Sigmoid colon (tissue), 7 donors: ENCODE results near the gene KRTAP7-1. TPM values are rescaled to one million over a fixed set of nuclear protein-coding genes. Genes with fewer than 3 reads are reported as not detected.

Source experiments
- DNase-seq: peaks from one replicate; pipeline ENCODE4 v3.0.0-alpha.2; 2019
- H3K27ac ChIP-seq, 4 donors: fragments of 200-600 bp; sonication (generic); one replicate each; pipeline ENCODE4 v1.5.1; 2016 to 2019; ENCODE audit warnings: mild to moderate bottlenecking in 1 of 4
- H3K27me3 ChIP-seq, 3 donors: fragments of 200-600 bp; sonication (generic); one replicate each; pipeline ENCODE4 v1.5.1; 2019; ENCODE audit warnings: mild to moderate bottlenecking in 1 of 3
- H3K36me3 ChIP-seq, 4 donors: fragments of 200-600 bp; sonication (generic); one replicate each; pipeline ENCODE4 v1.5.1; 2016 to 2019
- H3K4me1 ChIP-seq, 4 donors: fragments of 200-600 bp; sonication (generic); one replicate each; pipeline ENCODE4 v1.5.1; 2017 to 2019
- H3K4me3 ChIP-seq, 4 donors: fragments of 200-600 bp; sonication (generic); one replicate each; pipeline ENCODE4 v1.5.1; 2017 to 2019; ENCODE audit warnings: mild to moderate bottlenecking in 2 of 4, moderate library complexity in 1 of 4
- H3K9me3 ChIP-seq, 4 donors: fragments of 200-600 bp in 3 of 4; sonication (generic) in 3 of 4; one replicate each; pipeline versions ENCODE4 v1.5.1 to v1.6.1; 2013 to 2019
- CTCF ChIP-seq, 4 experiments: fragments of 450-650 bp in 3 of 4; fragments of 200-600 bp in 1 of 4; IDR thresholded peaks; one replicate each; pipeline ENCODE4 v1.5.1; 2016 to 2019; ENCODE audit warnings: antibody characterized with exemption in 4 of 4, mild to moderate bottlenecking in 3 of 4, moderate library complexity in 2 of 4
- EP300 ChIP-seq, 4 donors: sonication (generic); formaldehyde crosslinking; IDR thresholded peaks; one replicate each; pipeline ENCODE4 v1.6.1; 2017; ENCODE audit warnings: antibody characterized with exemption in 4 of 4
- POLR2A ChIP-seq, 2 donors: fragments of 450-650 bp; IDR thresholded peaks; one replicate each; pipeline ENCODE4 v1.6.1; 2016; ENCODE audit warnings: antibody characterized with exemption in 2 of 2, mild to moderate bottlenecking in 2 of 2, moderate library complexity in 2 of 2
- POLR2AphosphoS5 ChIP-seq, 4 donors: sonication (generic); formaldehyde crosslinking; IDR thresholded peaks; one replicate each; pipeline ENCODE4 v1.6.1; 2017; ENCODE audit warnings: antibody characterized with exemption in 4 of 4
- WGBS, 2 donors: extraction: QIAGEN DNeasy Blood & Tissue Kit; methylation state at CpG; one replicate each; pipeline ENCODE4 v1.1.7; 2013; 5-methylcytosine and 5-hydroxymethylcytosine counted together
- intact Hi-C: fragments of 100-400 bp; cut with DNase I; formaldehyde crosslinking; loops from one replicate; pipeline ENCODE4 v1.15.1; 2023
- polyA plus RNA-seq, 3 donors: library from polyadenylated mRNA; stranded (reverse); fragments of 200-250 nt; gene quantifications; one replicate each; pipeline ENCODE4 v1.2.3, GENCODE V29; 2013
- small RNA-seq, 3 donors: library from RNA; depleted of rRNA; stranded (forward); fragments of <200 nt; gene quantifications; one replicate each; pipeline ENCODE3, GENCODE V24; 2016
- total RNA-seq, 4 donors: library from RNA; depleted of rRNA; stranded (reverse); fragments of >200 nt; gene quantifications; one replicate each; pipeline ENCODE4 v1.1.0, GENCODE V29; 2016
- donor health status: healthy with polysubstance abuse.
- donor health status: Bipolar disorder and iron deficiency.
- donor health status: healthy.

Gene KRTAP7-1
- total and polyA plus RNA-seq, 7 donors: not detected

DNA sequence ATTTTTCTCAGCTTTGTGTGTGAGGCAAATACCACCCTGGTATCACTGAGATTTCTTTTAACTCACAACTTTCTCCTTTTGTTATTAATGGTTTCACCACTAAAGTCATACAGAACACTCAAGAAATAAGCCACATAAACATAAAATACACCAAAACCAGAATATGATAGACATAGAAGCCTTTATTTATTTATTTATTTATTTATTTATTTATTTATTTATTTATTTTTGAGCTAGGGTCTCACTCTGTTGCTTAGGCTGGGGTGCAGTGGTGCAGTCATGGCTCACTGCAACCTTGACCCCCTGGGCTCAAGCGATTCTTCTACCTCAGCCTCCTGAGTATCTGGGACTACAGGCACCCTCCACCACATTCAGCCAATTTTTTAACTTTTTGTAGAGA lies 29.0 kb downstream of the KRTAP7-1 start:
- TF ChIP-seq CTCF (IDR thresholded peaks at IDR 0.05) (no peak), POLR2AphosphoS5 (IDR thresholded peaks at IDR 0.05) (no peak), EP300 (IDR thresholded peaks at IDR 0.05) (no peak), POLR2A (IDR thresholded peaks at IDR 0.05) (no peak)
- no peaks in the 10 kb centered on the region for H3K36me3 ChIP-seq
- DNase-seq: no peak
- intact Hi-C loops: no loop called here
- WGBS, 2 donors: 81 to 90% methylated on average over 1 of the region's 1 CpG
- no peak overlapping the region for H3K27ac ChIP-seq
- no peaks in the 10 kb centered on the region for H3K27me3 ChIP-seq
- H3K9me3 ChIP-seq: no peaks in the 10 kb centered on the region
- H3K4me3 ChIP-seq: no peak overlapping the region
- H3K4me1 ChIP-seq: no peaks in the 10 kb centered on the region

DNA sequence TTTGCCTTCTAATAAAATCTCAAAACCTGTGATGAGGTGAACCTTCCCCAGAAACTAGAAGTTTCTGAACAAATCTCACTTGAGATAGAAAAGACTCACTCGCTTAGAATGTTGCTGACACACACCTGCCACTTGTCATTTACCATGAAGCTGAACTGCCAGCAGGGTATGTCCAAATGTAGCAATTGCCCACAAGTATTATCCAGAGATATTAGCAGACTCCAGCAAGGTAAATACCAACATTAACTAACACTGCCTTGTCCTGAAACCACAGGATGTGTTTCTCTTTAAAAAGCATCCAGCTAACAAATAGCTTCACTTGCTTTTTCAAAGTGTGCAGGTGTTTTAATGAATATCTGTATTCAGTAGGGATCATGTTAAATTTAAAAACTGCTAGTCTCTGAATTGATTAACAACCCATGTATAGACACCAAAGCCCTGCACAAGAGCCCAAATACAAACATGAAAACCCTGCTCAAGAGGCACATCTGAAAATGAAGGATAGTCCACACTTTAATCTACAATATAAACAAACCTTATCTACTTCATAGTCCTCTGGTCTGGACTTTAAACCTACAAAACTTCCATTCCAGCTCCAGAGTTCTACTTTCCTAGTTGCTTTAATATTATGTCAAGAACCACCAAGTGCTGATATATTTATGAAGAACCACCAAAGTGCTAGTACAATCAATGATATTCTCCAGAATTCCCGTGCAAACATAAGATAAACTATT lies 35.8 kb downstream of the KRTAP7-1 start:
- WGBS, 2 donors: 45 to 53% methylated on average over 2 of the region's 2 CpGs
- intact Hi-C loops: no loop called here
- H3K4me3 ChIP-seq: no peak overlapping the region
- H3K27ac ChIP-seq: no peak overlapping the region
- DNase-seq: no peak
- TF ChIP-seq EP300 (IDR thresholded peaks at IDR 0.05): no peak
- no peak for TF ChIP-seq POLR2A (IDR thresholded peaks at IDR 0.05)
- no peak for TF ChIP-seq POLR2AphosphoS5 (IDR thresholded peaks at IDR 0.05)
- no peak for TF ChIP-seq CTCF (IDR thresholded peaks at IDR 0.05)
- H3K9me3 ChIP-seq: no peaks in the 10 kb centered on the region
- H3K27me3 ChIP-seq: no peaks in the 10 kb centered on the region
- no peaks in the 10 kb centered on the region for H3K36me3 ChIP-seq
- no peaks in the 10 kb centered on the region for H3K4me1 ChIP-seq

- Histone ChIP-seq H3K9me3 (no peaks in the 10 kb centered on the region), H3K4me1 (no peaks in the 10 kb centered on the region), H3K4me3 (no peak overlapping the region), H3K36me3 (no peaks in the 10 kb centered on the region), H3K27me3 (no peaks in the 10 kb centered on the region), H3K27ac (no peak overlapping the region)
- intact Hi-C loops: no loop called here
- 81 to 89% methylated on average over 1 of the region's 1 CpG for WGBS, 2 donors
- no peak for TF ChIP-seq POLR2AphosphoS5 (IDR thresholded peaks at IDR 0.05)
- TF ChIP-seq CTCF (IDR thresholded peaks at IDR 0.05): no peak
- no peak for TF ChIP-seq POLR2A (IDR thresholded peaks at IDR 0.05)
- TF ChIP-seq EP300 (IDR thresholded peaks at IDR 0.05): no peak
- no peak for DNase-seq
Measured at GRCh38 chr21:30779249-30779648, 50.3 kb downstream of the KRTAP7-1 start.

Small RNAs within 50 kb of the gene (small RNA-seq; reads per million reads assigned to genes)
- 0 reads per million in 3 donors for gene KRTAP8-2P
- gene KRTAP8-3P: 0 reads per million in 3 donors

Other genes starting within 250 kb of the KRTAP7-1 start
- not detected for gene KRTAP22-2, start 239.4 kb downstream of the KRTAP7-1 start, total RNA-seq
- not detected for gene KRTAP22-2, start 239.4 kb downstream of the KRTAP7-1 start, polyA plus RNA-seq
- not detected for gene KRTAP6-3, start 237.3 kb downstream of the KRTAP7-1 start, total RNA-seq
- not detected for gene KRTAP6-3, start 237.3 kb downstream of the KRTAP7-1 start, polyA plus RNA-seq
- gene KRTAP6-2, start 230.9 kb downstream of the KRTAP7-1 start, total RNA-seq: not detected
- gene KRTAP6-2, start 230.9 kb downstream of the KRTAP7-1 start, polyA plus RNA-seq: not detected
- gene KRTAP22-1, start 228.7 kb downstream of the KRTAP7-1 start, total RNA-seq: not detected
- gene KRTAP22-1, start 228.7 kb downstream of the KRTAP7-1 start, polyA plus RNA-seq: not detected
- not detected for gene KRTAP6-1, start 215.8 kb downstream of the KRTAP7-1 start, total RNA-seq
- gene KRTAP6-1, start 215.8 kb downstream of the KRTAP7-1 start, polyA plus RNA-seq: not detected
- not detected for gene KRTAP20-1, start 213.3 kb downstream of the KRTAP7-1 start, total RNA-seq
- gene KRTAP20-1, start 213.3 kb downstream of the KRTAP7-1 start, polyA plus RNA-seq: not detected
- gene KRTAP20-4, start 209.1 kb downstream of the KRTAP7-1 start, total RNA-seq: not detected
- gene KRTAP20-4, start 209.1 kb downstream of the KRTAP7-1 start, polyA plus RNA-seq: not detected
- gene KRTAP20-2, start 194.6 kb downstream of the KRTAP7-1 start, total RNA-seq: not detected
- not detected for gene KRTAP20-2, start 194.6 kb downstream of the KRTAP7-1 start, polyA plus RNA-seq
- gene KRTAP20-3, start 186.9 kb downstream of the KRTAP7-1 start, total RNA-seq: not detected
- not detected for gene KRTAP20-3, start 186.9 kb downstream of the KRTAP7-1 start, polyA plus RNA-seq
- not detected for gene KRTAP21-3, start 111.0 kb downstream of the KRTAP7-1 start, total RNA-seq
- not detected for gene KRTAP21-3, start 111.0 kb downstream of the KRTAP7-1 start, polyA plus RNA-seq
- gene KRTAP21-2, start 82.5 kb downstream of the KRTAP7-1 start, total RNA-seq: not detected
- not detected for gene KRTAP21-2, start 82.5 kb downstream of the KRTAP7-1 start, polyA plus RNA-seq
- not detected for gene KRTAP21-1, start 74.3 kb downstream of the KRTAP7-1 start, total RNA-seq
- gene KRTAP21-1, start 74.3 kb downstream of the KRTAP7-1 start, polyA plus RNA-seq: not detected
- gene KRTAP8-1, start 16.5 kb downstream of the KRTAP7-1 start, total RNA-seq: not detected
- gene KRTAP8-1, start 16.5 kb downstream of the KRTAP7-1 start, polyA plus RNA-seq: not detected
- not detected for gene KRTAP11-1, start 51.8 kb upstream of the KRTAP7-1 start, total RNA-seq
- not detected for gene KRTAP11-1, start 51.8 kb upstream of the KRTAP7-1 start, polyA plus RNA-seq
- not detected for gene KRTAP19-8, start 208.7 kb upstream of the KRTAP7-1 start, total RNA-seq
- not detected for gene KRTAP19-8, start 208.7 kb upstream of the KRTAP7-1 start, polyA plus RNA-seq